Pulmonary artery endothelial cell (primary cell): ENCODE results near the gene CCNL2. TPM values are rescaled to one million over a fixed set of nuclear protein-coding genes. Genes with fewer than 3 reads are reported as not detected.
"Not testable (repeated sequence)": the region's sequence is repeated elsewhere in the genome, so short reads cannot be mapped to it uniquely, and the experiment has no call there.

Source experiments
- DNase-seq: peaks from one replicate; pipeline ENCODE4 v3.0.0-alpha.2; 2011; ENCODE audit warnings: low read depth, low spot score
- total RNA-seq: library from RNA; depleted of rRNA; stranded (reverse); fragments of >200 nt; gene quantifications from 2 replicates; pipeline ENCODE4 v1.2.3, GENCODE V29; 2014

Gene CCNL2
- total RNA-seq, 1 donor from 2014 or later, result 105 TPM

DNA sequence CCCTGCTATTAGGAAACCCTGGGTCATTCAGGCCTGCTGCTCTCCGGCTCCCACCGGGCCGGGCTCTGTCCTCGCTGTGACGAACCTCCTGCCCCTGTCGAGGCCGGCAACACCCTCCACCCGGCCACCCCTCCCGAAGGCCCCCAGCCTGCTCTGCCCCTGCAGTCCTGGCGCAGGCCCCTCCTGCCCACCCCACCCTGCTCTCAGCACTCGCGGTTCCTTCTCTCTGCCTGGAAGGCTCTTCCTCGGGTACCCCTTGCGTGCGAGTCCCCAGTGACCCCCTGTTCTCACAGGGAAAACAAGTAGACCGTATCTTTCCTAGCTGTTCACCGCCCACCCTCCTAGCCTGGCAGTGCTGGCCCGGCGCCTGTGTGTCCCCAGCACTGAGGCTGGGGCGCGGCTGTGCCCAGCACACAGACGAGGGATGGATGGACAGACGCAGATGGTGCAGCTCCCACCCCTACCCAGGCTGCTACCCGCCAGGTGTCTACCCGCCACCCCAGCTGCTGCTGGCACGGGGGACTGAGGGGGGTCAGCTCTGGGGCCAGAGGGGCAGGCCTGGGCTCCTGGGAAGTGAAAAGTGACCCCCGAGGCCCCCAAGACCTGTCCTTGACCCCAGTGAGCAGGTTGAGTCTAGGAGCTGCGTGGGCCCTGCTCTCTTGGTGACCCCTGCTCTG, 33.3 kb upstream of the CCNL2 start:
- DNase-seq, result no peak

DNA sequence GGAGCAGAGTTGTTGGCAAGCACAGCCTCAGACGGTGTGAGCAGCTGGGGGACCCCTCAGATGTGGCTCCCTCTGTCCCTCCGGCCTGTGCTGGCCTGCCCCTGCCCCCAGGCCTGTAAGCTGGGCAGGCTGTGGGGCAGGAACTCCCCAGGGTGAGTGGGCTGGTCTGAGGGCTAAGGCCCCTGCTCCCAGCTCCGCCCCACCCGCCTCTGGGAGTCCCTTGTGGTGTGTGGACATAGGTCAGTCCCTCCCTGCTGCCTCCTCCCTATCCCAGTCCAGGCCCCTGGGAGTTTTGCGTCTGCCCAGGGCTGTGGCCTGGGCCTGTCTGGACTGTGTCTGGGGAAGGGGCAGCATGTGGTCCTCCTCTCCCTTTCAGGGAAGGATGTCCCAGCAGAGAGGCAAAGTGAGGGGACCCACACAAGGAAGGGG, 32.7 kb upstream of the CCNL2 start:
- DNase-seq, result no peak

DNA sequence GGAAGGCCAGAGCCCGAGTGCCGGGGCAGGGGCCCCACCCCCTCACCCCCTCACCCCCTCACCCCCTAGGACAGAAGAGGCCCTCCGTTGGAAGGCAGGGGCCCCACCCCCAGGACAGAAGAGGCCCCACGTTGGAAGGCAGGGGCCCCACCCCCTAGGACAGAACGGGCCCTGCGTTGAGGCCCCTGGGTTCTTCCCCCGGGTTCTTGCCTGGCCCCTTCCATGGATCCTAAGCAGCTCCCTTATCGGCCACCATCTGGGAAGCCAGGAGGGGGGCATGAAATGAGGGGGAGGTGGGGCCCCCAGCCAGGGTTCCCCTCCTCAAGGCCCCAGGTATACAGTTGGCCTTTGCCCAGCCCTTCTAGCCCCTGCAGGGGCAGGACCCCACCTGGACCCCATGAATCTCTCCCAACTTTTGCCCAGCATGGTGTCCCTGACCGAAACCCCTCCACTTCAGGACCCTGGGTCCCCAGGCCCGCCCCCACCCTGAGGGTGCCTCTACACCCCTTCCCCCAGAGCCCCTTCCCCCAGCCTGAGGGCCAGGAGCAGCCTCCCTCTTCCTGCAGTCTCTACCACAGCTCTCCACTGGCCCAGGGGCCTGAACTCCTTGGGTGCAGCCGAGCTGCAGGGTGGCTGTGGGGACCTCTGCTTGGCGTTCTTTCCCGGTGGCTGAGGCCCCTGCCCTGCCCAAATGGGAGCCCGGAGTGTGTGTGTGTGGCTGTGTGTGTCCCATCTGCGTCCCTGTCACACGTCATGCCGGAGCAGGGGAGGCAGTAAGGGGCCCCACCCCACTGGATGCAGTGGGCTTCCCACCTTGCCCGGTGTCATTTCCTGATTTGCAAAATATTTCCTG, 32.1 kb upstream of the CCNL2 start:
- DNase-seq, result no peak

DNA sequence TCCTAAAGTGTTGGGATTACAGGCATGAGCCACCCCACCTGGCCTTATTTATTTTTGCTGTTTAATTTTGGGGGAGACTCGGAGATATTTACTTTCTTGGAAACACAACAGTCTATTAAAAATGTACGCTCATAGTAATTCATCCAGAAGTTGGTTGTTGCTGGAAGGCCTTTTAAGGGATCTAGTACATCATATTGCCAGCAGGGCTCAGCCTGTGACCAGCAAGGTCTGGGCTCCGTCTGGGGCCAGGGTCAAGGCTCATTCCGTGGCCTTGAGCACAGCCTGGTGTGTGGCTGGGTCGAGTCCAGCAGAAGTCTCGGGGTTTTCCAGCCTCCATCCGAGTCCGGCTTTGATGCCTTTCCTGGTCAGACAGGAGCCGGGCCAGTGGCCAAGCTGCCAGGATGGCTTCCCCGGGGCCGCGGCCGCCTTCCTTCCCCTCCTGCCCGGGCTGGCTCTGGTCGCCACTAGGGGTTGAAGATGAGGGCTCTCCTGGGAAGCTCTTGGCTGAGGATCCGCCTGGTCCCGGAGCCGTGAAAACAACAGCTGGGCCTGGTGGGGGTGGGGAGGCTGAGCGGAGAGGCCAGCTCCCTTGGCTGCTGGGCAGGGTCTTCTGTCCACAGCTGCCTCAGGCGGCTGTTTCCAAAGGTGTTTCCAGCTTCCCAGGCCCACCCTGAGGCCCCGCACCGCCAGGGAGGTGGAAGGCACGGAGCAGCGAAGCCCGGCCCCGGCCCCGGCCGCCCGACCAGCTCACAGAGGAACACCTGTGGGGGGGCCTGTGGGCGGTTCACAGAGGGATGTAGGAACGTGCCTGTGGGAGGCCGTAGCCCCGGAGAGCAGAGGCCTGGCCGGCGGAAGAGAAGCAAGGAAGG, 31.2 kb upstream of the CCNL2 start:
- DNase-seq, result peak; percentile 55

DNA sequence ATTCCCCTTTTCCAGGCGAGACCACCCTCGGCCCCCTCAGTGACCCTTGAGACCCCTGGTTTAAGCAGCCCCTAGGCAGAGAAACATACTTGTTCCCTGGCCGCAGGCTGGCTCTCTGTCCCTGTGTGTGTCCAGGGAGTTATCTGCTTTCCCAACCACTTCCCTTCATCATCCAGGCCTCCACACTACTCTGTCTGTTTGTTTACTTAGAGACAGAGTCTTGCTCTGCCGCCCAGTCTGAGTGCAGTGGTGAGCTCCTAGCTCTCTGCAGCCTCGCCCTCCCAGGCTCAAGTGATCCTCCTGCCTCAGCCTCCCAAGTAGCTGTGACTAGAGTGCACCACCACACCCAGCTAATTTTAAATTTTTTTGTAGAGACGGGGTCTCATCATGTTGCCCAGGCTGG, 30.5 kb upstream of the CCNL2 start:
- DNase-seq, result no peak

GRCh38 chr1:1428967-1429366, 29.8 kb upstream of the CCNL2 start:
- not testable (repeated sequence) for DNase-seq

GRCh38 chr1:1428174-1428573, 29.0 kb upstream of the CCNL2 start:
- DNase-seq, result no peak

DNA sequence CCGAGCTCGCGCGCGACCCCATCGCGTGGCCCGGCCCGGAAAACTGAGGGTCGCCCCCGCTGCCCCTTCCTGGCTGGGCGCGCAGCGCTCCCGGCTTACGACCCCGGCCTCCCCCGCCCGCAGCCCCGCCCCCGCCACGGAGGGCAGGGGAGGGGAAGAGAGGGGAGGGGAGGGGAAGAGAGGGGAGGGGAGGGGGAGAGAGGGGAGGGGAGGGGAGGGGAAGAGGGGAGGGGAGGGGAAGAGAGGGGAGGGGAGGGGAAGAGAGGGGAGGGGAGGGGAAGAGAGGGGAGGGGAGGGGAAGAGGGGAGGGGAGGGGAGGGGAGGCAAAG, 28.6 kb upstream of the CCNL2 start:
- DNase-seq, result no peak

GRCh38 chr1:1427106-1427819, 28.1 kb upstream of the CCNL2 start:
- DNase-seq, result no peak

DNA sequence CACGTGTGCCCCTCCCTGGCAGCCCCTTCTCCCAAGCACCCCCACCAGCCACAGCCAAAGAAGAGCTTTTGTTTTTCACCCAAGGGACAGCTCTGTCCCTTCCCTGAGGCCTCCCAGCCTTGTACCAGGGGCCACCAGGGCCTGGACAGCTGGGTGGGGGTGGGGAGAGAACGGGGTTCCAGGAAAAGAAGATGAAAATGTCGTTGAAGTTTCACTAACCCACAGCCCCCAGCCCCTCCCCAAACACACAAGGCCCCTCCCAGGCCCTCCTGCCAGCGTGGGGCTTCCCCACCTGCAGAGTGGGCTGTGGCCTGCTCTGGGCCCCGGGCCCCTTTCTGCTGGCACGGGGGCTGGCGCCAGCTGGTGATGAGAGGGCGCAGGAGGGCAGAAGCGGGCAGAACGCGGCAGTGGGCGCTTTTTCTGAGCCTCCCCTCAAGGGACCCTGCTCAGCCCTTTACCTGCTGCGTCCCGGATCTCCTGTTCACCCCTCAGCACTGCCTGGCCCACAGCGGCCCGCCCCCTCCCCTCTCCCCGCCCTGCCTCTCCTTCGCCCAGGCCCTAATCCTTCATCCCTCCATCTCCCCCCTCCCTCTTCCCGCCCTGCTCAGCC, 27.5 kb upstream of the CCNL2 start:
- no peak for DNase-seq

GRCh38 chr1:1425753-1426495, 26.8 kb upstream of the CCNL2 start:
- no peak for DNase-seq

- no peak for DNase-seq
Measured at GRCh38 chr1:1425426-1425752, 26.3 kb upstream of the CCNL2 start.

DNA sequence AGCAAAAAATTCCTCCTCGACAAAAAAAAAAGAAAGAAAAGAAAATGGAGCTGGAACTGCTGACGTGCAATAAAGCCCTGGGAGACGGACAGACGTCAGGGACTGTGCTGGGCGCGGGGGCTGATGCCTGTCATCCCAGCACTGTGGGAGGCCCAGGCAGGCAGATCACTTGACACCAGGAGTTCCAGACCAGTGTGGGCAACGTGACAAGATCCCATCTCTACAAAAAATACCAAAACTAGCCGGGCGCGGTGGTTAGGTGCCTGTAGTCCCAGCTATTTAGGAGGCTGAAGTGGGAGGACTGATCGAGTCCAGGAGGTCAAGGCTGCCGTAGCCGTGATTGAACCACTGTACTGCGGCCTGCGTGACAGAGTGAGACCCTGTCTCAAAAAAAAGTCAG, 25.6 kb upstream of the CCNL2 start:
- DNase-seq, result no peak

DNA sequence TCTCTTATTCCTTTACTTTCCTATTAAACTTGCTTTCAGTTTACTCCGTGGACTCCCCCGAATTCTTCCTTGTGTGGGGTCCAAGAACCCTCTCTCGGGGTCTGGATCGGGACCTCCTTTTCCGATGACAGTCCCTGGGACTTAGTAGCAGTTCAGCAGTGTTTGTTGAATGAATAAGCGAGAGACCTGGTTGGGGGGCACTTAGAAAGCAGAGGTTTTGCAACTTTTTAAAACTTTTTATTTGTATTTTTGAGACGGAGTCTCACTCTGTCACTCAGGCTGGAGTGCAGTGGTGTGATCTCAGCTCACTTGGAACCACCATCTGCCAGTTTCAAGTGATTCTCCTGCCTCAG, 24.1 kb upstream of the CCNL2 start:
- DNase-seq, result no peak

GRCh38 chr1:1422465-1423244, 23.5 kb upstream of the CCNL2 start:
- no peak for DNase-seq

GRCh38 chr1:1421907-1422464, 22.9 kb upstream of the CCNL2 start:
- DNase-seq, result no peak

- DNase-seq, result no peak
Measured at GRCh38 chr1:1421147-1421906, 22.2 kb upstream of the CCNL2 start, which contains the start of gene ANKRD65. ANKRD65 (minus strand) TSS chr1:1421276; CDS start chr1:1421005, 271 bp downstream.

GRCh38 chr1:1420654-1421141, 21.6 kb upstream of the CCNL2 start:
- no peak for DNase-seq
